ENCODE data around the gene DLK1.

- TF ChIP-seq, protein P1, sequence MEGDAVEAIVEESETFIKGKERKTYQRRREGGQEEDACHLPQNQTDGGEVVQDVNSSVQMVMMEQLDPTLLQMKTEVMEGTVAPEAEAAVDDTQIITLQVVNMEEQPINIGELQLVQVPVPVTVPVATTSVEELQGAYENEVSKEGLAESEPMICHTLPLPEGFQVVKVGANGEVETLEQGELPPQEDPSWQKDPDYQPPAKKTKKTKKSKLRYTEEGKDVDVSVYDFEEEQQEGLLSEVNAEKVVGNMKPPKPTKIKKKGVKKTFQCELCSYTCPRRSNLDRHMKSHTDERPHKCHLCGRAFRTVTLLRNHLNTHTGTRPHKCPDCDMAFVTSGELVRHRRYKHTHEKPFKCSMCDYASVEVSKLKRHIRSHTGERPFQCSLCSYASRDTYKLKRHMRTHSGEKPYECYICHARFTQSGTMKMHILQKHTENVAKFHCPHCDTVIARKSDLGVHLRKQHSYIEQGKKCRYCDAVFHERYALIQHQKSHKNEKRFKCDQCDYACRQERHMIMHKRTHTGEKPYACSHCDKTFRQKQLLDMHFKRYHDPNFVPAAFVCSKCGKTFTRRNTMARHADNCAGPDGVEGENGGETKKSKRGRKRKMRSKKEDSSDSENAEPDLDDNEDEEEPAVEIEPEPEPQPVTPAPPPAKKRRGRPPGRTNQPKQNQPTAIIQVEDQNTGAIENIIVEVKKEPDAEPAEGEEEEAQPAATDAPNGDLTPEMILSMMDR (optimal IDR thresholded peaks at IDR 0.05 in 1 of 3, IDR thresholded peaks at IDR 0.05 in 1 of 3, conservative IDR thresholded peaks at IDR 0.05 in 1 of 3; ENCODE audit: extremely low read depth in 1 of 3, insufficient read depth in 2 of 3, low read length in 3 of 3), result no peak
- no peak for TF ChIP-seq EZH2 (IDR thresholded peaks at IDR 0.05; ENCODE audit: low read length)
Observed at GRCh38 chr14:100765991-100766390, 39.3 kb downstream of the DLK1 start.
